ENCODE results near the gene ATG4C. TPM values are rescaled to one million over a fixed set of nuclear protein-coding genes. Genes with fewer than 3 reads are reported as not detected.
"Not testable (repeated sequence)": the region's sequence is repeated elsewhere in the genome, so short reads cannot be mapped to it uniquely, and the experiment has no call there.

Gene ATG4C, protein sequence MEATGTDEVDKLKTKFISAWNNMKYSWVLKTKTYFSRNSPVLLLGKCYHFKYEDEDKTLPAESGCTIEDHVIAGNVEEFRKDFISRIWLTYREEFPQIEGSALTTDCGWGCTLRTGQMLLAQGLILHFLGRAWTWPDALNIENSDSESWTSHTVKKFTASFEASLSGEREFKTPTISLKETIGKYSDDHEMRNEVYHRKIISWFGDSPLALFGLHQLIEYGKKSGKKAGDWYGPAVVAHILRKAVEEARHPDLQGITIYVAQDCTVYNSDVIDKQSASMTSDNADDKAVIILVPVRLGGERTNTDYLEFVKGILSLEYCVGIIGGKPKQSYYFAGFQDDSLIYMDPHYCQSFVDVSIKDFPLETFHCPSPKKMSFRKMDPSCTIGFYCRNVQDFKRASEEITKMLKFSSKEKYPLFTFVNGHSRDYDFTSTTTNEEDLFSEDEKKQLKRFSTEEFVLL
- 5.5 TPM for polyA plus RNA-seq (2012; ENCODE audit: insufficient read depth, insufficient read length, low read depth)

GRCh38 chr1:62783736-62784508, at the start of gene ATG4C:
ATG4C (plus strand) TSS chr1:62784132; CDS start chr1:62803787, 19,655 bp downstream.
- no peaks in the 10 kb centered on the region for H3K4me1 ChIP-seq
- peak; percentile 86 for DNase-seq
- peak within 1 kb of the TSS; percentile 88 for H3K4me3 ChIP-seq (ENCODE audit: low read depth, low read length)
- H3K27me3 ChIP-seq: no peaks in the 10 kb centered on the region
- no peaks in the 10 kb centered on the region for H3K9me3 ChIP-seq
- H3K36me3 ChIP-seq: no peaks in the 10 kb centered on the region
- TF ChIP-seq, protein P1, sequence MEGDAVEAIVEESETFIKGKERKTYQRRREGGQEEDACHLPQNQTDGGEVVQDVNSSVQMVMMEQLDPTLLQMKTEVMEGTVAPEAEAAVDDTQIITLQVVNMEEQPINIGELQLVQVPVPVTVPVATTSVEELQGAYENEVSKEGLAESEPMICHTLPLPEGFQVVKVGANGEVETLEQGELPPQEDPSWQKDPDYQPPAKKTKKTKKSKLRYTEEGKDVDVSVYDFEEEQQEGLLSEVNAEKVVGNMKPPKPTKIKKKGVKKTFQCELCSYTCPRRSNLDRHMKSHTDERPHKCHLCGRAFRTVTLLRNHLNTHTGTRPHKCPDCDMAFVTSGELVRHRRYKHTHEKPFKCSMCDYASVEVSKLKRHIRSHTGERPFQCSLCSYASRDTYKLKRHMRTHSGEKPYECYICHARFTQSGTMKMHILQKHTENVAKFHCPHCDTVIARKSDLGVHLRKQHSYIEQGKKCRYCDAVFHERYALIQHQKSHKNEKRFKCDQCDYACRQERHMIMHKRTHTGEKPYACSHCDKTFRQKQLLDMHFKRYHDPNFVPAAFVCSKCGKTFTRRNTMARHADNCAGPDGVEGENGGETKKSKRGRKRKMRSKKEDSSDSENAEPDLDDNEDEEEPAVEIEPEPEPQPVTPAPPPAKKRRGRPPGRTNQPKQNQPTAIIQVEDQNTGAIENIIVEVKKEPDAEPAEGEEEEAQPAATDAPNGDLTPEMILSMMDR (IDR thresholded peaks at IDR 0.05; ENCODE audit: low read depth, low read length): no peak

- no peak overlapping the region for H3K4me3 ChIP-seq (ENCODE audit: low read depth, low read length)
- no peak for DNase-seq
- no peaks in the 10 kb centered on the region for H3K27me3 ChIP-seq
- H3K36me3 ChIP-seq: no peaks in the 10 kb centered on the region
- H3K4me1 ChIP-seq: no peaks in the 10 kb centered on the region
- TF ChIP-seq, protein P1 (IDR thresholded peaks at IDR 0.05; ENCODE audit: low read depth, low read length): no peak
- no peaks in the 10 kb centered on the region for H3K9me3 ChIP-seq
Measured at GRCh38 chr1:62735491-62736171, 48.3 kb upstream of the ATG4C start.

DNA sequence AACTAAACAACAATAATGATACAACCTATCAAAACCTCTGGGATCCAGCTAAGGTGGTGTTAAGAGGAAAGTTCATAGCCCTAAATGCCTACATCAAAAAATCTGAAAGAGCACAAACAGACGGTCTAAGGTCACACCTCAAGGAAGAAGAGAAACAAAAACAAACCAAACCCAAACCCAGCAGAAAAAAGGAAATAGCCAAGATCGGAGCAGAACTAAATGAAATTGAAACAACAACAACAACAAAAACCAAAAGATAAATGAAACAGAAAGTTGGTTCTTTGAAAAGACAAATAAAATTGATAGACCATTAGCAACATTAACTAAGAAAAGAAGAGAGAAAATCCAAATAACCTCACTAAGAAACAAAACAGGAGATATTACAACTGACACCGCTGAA, 43.2 kb upstream of the ATG4C start:
- H3K4me3 ChIP-seq (ENCODE audit: low read depth, low read length); H3K36me3 ChIP-seq; DNase-seq; H3K27me3 ChIP-seq; H3K4me1 ChIP-seq; H3K9me3 ChIP-seq: not testable (repeated sequence)

DNA sequence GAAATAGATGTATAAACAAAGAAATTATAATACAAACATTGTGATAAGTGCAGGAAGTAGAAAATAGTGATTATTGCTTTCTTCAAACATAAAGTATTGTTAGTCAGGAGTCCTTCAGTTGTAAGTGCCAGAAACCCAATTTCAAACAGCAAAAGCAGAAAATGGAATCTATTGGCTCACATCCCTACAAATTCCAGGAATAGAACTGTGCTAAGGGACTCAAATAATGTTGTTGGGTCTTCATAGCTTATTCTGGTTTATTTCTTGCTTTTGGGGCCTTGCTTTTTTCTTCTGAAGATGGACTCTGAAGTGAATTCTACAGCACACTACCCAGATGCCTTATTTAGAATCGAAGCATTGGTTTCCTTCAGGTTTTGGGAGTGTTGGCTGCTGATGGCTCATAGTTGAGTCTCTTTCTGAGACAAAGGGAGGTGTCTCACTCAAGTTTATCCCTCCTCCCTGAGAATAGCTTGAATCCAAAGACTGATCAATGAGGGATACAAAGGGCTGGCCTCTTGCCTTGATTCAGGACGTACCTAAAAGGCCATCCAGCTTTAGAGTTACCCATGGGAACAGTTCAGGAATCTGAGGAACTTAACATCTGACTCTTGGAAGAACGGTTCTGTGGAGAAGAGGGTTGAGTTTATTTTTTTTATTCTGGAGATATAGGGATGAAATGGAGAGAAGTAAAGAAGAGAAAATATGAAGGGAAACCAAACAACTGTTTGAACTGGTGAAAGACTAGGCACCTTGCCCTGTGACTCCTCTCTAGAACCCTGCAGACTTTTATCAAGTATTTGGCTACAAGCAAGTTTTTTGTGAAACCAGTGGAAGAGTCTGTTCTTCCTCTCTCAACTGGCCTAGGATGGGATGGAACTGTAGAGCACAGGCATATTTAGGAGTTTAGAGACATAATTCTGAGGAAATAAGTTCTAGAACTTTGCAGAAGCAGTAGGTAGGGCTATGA, 39.0 kb upstream of the ATG4C start:
- Histone ChIP-seq H3K9me3 (no peaks in the 10 kb centered on the region), H3K4me1 (no peaks in the 10 kb centered on the region), H3K27me3 (no peaks in the 10 kb centered on the region), H3K4me3 (ENCODE audit: low read depth, low read length) (no peak overlapping the region), H3K36me3 (no peaks in the 10 kb centered on the region)
- TF ChIP-seq, protein P1 (IDR thresholded peaks at IDR 0.05; ENCODE audit: low read depth, low read length): no peak
- DNase-seq: no peak

DNA sequence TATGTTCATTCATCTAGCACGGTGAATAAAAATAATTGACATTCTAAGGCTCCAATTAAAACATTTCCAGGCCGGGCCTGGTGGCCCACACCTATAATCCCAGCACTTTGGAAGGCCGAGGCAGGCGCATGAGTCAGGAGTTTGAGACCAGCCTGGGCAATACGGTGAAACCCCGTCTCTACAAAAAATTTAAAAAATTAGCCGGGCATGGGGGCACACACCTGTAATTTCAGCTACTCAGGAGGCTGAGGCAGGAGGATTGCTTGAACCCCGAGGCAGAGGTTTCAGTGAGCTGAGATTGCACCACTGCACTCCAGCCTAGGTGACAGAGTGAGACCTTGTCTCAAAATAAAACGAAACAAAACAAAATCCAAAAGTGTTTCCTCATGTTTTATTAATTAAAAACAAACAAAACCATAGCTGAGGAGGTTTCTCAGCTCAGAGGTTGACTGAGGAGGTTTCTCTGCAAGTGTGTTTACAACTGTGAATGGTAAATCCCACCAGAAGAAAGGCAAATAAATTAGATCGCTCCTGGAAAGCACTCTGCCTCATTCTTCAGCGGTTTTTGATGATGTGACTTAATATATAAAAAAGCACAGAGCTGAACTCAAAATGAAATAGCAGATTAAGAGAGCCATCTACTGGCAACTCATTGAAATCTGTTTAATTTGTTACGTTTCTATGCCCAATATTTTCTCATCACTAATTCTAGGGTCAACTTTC, 37.7 kb upstream of the ATG4C start:
- Histone ChIP-seq H3K36me3 (no peaks in the 10 kb centered on the region), H3K27me3 (no peaks in the 10 kb centered on the region), H3K4me3 (ENCODE audit: low read depth, low read length) (peak overlapping the region; percentile 26; the same call in 1 of the 2 replicates), H3K9me3 (no peaks in the 10 kb centered on the region), H3K4me1 (no peaks in the 10 kb centered on the region)
- no peak for DNase-seq
- TF ChIP-seq, protein P1 (IDR thresholded peaks at IDR 0.05; ENCODE audit: low read depth, low read length): peak; percentile 46
